GM20000 (cell line): ENCODE results near the gene SNX25.
"Not testable (repeated sequence)": the region's sequence is repeated elsewhere in the genome, so short reads cannot be mapped to it uniquely, and the experiment has no call there.

Experiments
- DNase-seq: peaks from one replicate; pipeline ENCODE4 v3.0.0; 2012; ENCODE audit warnings: low spot score
- CTCF ChIP-seq: IDR thresholded peaks from 2 replicates; pipeline ENCODE4 v1.5.1; 2012; ENCODE audit warnings: mild to moderate bottlenecking, control low read depth; ENCODE audit errors: extremely low read depth, missing control alignments

SNX25 gene

DNA sequence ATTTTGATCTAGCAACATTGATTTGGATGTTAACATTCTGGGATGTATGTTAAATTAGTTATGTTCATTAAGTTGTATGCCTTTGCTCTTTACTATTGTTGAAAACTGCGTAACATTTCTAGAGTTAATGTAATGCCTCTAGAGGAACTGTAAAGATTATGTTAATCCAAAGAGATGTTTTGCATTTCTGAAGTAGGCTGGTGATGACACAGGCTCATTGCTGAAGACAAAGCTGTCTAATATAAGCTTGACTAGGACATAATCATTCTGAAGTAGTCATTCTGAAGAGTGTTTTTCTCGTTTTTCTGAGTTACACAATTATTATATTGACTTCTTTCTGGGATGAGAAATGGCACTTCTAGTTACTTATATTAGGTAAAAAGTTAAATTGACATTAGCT lies 113.4 kb downstream of the SNX25 start:
- TF ChIP-seq CTCF, result no peak
- no peak for DNase-seq

- no peak for TF ChIP-seq CTCF
- DNase-seq, result no peak
Observed at GRCh38 chr4:185323606-185324005, 114.2 kb downstream of the SNX25 start.

DNA sequence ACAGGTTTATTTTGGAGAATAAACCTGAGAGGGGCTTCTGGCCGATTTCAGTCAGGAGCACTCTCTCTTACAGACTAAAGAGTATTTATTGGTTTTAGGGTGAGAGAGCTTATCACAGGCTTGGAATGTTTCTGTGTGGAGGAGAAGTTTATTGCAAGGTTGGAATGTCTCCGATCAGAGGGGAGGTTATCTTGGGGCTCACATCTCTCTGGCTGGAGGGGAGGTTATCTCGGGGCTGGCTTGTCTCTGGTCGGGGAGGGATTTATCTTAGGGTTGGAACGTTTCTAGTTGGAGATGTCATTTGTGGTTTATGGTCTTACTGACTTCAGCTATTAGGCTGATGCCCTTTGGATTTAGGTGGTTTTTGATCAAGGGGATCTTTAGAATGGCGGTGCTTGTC lies 115.0 kb downstream of the SNX25 start:
- DNase-seq, result not testable (repeated sequence)

GRCh38 chr4:185325721-185326120 lies 116.3 kb downstream of the SNX25 start:
- DNase-seq, result not testable (repeated sequence)

DNA sequence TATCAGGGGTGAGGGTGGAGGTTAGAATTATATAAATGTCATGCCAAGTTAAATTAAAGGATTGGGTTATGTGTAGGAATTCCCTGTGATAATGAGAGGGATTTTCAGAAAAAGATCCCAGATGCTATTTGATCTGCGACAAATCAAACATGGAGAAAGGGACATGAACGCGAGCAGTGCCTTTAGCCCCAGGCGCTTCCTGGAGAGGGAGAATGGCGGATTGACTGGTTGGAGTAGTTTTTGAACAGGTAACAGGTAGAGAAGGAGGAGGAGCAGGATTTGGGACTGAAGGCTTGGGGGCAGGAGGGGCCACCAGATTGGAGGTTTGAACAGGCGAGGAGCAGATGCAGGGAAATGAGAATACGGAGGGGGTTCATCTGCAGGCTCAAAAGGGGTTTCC lies 119.2 kb downstream of the SNX25 start:
- TF ChIP-seq CTCF, result no peak
- DNase-seq, result no peak

DNA sequence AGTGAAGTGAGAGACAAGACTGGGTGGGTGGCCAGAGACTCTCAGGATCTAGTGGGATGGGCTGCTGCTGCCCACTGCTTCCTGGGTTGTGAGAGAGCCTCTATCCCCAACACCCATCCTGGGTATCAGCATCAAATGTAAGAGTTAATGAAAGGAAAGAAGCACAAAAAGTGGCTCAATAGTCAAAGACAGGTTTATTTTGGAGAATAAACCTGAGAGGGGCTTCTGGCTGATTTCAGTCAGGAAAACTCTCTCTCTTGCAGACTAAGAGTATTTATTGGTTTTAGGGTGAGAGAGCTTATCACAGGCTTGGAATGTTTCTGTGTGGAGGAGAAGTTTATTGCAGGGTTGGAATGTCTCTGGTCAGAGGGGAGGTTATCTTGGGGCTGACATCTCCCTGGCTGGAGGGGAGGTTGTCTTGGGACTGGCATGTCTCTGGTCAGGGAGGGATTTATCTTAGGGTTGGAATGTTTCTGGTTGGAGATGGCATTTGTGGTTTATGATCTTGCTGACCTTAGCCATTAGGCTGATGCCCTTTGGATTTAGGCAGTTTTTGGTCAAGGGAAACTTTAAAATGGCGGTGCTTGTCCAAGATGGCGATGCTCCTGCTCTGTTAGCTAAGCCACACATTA lies 120.6 kb downstream of the SNX25 start:
- not testable (repeated sequence) for DNase-seq

DNA sequence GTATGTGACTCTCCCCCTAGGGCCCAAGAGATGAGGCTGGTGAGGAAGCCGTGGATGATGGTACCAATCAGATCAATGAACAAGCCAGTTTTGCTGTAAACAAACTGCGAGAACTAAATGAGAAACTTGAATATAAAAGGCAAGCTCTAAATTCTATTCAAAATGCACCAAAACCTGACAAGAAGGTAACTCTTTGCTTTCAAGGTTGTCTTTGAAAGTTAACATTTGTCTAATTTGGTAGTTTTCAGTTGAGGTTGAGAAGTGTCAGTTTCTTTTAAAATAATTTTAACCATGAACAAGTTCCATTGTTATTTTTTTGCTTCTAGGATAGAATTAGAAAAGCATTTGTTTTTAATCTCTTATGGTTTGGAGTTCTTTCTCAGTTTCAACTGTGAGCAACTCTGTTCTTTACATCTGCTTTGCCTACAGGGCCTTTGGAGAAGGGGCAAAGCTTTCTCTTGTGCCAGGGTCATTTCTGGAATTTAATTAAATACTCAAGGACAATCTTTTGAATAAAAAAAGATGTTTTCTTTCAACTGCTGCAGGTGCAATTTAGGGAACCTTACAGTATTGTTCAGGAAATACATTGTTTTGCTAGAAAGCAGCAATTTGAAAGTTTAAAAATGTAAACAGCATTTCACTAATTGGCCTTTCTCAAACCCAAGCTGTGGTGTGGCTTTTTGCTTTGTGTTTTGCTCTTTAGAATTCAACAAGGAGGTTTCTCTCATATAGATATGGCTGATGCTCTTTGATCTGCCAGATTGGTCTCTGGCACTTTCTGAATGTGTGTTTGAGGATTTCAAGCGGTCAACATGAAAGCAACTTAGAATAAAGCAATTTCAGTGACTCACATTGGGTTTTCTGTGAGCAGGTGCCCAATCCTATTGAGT lies 123.4 kb downstream of the SNX25 start:
- no peak for TF ChIP-seq CTCF
- DNase-seq, result peak; percentile 39

GRCh38 chr4:185334326-185334725 lies 124.9 kb downstream of the SNX25 start:
- DNase-seq, result no peak
- TF ChIP-seq CTCF, result no peak

- DNase-seq, result no peak
- TF ChIP-seq CTCF, result no peak
Observed at GRCh38 chr4:185335579-185335978, 126.2 kb downstream of the SNX25 start.
